Large intestine (tissue), 3 donors: ENCODE measurements around the gene TRAPPC2L. TPM values are rescaled to one million over a fixed set of nuclear protein-coding genes. Genes with fewer than 3 reads are reported as not detected.

Experiments used
- DNase-seq, 2 donors: peaks; one replicate each; pipeline versions ENCODE4 v3.0.0 to v3.0.0-alpha.2; 2013
- H3K27ac ChIP-seq: one replicate; pipeline ENCODE4 v1.5.1; 2013; ENCODE audit warnings: low read length
- H3K27me3 ChIP-seq: 2 replicates; pipeline ENCODE4 v1.6.1; 2013; ENCODE audit warnings: low read length; ENCODE audit not compliant: control insufficient read depth, insufficient read depth
- H3K36me3 ChIP-seq: 2 replicates; pipeline ENCODE4 v1.6.1; 2013; ENCODE audit warnings: low read length; ENCODE audit not compliant: control insufficient read depth, insufficient read depth
- H3K4me1 ChIP-seq: one replicate; pipeline ENCODE4 v1.6.1; 2013; ENCODE audit warnings: low read length; ENCODE audit not compliant: control insufficient read depth, insufficient read depth
- H3K4me3 ChIP-seq: one replicate; pipeline ENCODE4 v1.5.1; 2013; ENCODE audit warnings: low read length
- H3K9me3 ChIP-seq: one replicate; pipeline ENCODE4 v1.6.1; 2013; ENCODE audit warnings: mild to moderate bottlenecking, low read depth, low read length, moderate library complexity; ENCODE audit not compliant: control insufficient read depth
- WGBS: methylation state at CpG from one replicate; pipeline ENCODE4 v1.1.5; 2013; ENCODE audit warnings: low lambda C conversion rate; ENCODE audit not compliant: insufficient coverage; 5-methylcytosine and 5-hydroxymethylcytosine counted together
- polyA plus RNA-seq: library from polyadenylated mRNA; unstranded; fragments of 120-200 nt; gene quantifications from one replicate; pipeline ENCODE4 v1.2.1, GENCODE V29; 2013

Gene TRAPPC2L
- polyA plus RNA-seq, 1 donor = 96.0 TPM

- no peak for DNase-seq
- WGBS = 90% methylated on average over 2 of the region's 20 CpGs
- Histone ChIP-seq H3K4me1 (peaks cover 17% of the 10 kb centered on the region), H3K4me3 (no peak overlapping the region), H3K27me3 (no peaks in the 10 kb centered on the region), H3K36me3 (peaks cover 43% of the 10 kb centered on the region), H3K9me3 (peaks cover 3% of the 10 kb centered on the region), H3K27ac (no peak overlapping the region)
Measured at GRCh38 chr16:88859381-88860091, 2.6 kb downstream of the TRAPPC2L start.

- Histone ChIP-seq H3K9me3 (peaks cover 3% of the 10 kb centered on the region), H3K4me1 (peaks cover 8% of the 10 kb centered on the region), H3K27me3 (no peaks in the 10 kb centered on the region), H3K27ac (no peak overlapping the region), H3K4me3 (no peak overlapping the region), H3K36me3 (peaks cover 41% of the 10 kb centered on the region)
- no peak for DNase-seq
- WGBS = no CpG with 5 or more reads among the region's 19 CpGs
Measured at GRCh38 chr16:88861359-88861758, 4.4 kb downstream of the TRAPPC2L start.

GRCh38 chr16:88862968-88863367 lies 6.0 kb downstream of the TRAPPC2L start:
- DNase-seq = no peak
- H3K27me3 ChIP-seq = no peaks in the 10 kb centered on the region
- H3K27ac ChIP-seq = no peak overlapping the region
- H3K9me3 ChIP-seq = peaks cover 3% of the 10 kb centered on the region
- H3K36me3 ChIP-seq = peaks cover 41% of the 10 kb centered on the region
- H3K4me1 ChIP-seq = peaks cover 6% of the 10 kb centered on the region
- H3K4me3 ChIP-seq = no peak overlapping the region
- no CpG with 5 or more reads among the region's 25 CpGs for WGBS

GRCh38 chr16:88863426-88863825 lies 6.5 kb downstream of the TRAPPC2L start:
- H3K27me3 ChIP-seq = no peaks in the 10 kb centered on the region
- H3K27ac ChIP-seq = no peak overlapping the region
- WGBS = no CpG with 5 or more reads among the region's 13 CpGs
- DNase-seq = no peak
- H3K9me3 ChIP-seq = peaks cover 3% of the 10 kb centered on the region
- no peak overlapping the region for H3K4me3 ChIP-seq
- peaks cover 41% of the 10 kb centered on the region for H3K36me3 ChIP-seq
- H3K4me1 ChIP-seq = peaks cover 1% of the 10 kb centered on the region

DNA sequence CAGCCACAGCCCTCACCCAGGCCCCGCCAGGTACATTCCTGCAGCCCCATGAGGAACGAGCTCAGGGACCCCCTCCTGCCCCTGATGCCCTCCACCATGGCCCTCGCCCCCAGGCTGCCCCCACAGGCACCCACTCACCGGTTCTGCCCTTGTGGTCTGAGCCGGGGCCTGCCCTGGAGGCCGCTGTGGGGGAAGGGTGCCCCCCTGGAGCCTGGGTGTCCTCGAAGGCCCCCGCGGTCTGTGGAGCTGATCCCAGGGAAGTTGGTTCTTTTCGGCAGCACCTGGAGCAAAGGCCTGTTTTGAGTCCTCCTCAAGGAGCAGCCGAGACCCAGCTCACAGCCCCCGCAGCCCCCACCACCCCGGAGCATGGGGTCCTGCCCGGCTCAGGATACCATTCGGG lies 7.2 kb downstream of the TRAPPC2L start:
- H3K4me3 ChIP-seq = no peak overlapping the region
- no CpG with 5 or more reads among the region's 15 CpGs for WGBS
- H3K27me3 ChIP-seq = peaks cover 4% of the 10 kb centered on the region

GRCh38 chr16:88864521-88864920 lies 7.6 kb downstream of the TRAPPC2L start:
- H3K4me1 ChIP-seq = no peaks in the 10 kb centered on the region
- no peak overlapping the region for H3K4me3 ChIP-seq
- DNase-seq = no peak
- H3K27ac ChIP-seq = no peak overlapping the region
- H3K36me3 ChIP-seq = peaks cover 32% of the 10 kb centered on the region
- peaks cover 3% of the 10 kb centered on the region for H3K9me3 ChIP-seq
- no CpG with 5 or more reads among the region's 18 CpGs for WGBS
- H3K27me3 ChIP-seq = peaks cover 5% of the 10 kb centered on the region

More for the DNA sequence above, 7.2 kb downstream of the TRAPPC2L start:
- no peaks in the 10 kb centered on the region for H3K4me1 ChIP-seq
- H3K27ac ChIP-seq = no peak overlapping the region
- peaks cover 34% of the 10 kb centered on the region for H3K36me3 ChIP-seq
- peaks cover 3% of the 10 kb centered on the region for H3K9me3 ChIP-seq
- no peak for DNase-seq

DNA sequence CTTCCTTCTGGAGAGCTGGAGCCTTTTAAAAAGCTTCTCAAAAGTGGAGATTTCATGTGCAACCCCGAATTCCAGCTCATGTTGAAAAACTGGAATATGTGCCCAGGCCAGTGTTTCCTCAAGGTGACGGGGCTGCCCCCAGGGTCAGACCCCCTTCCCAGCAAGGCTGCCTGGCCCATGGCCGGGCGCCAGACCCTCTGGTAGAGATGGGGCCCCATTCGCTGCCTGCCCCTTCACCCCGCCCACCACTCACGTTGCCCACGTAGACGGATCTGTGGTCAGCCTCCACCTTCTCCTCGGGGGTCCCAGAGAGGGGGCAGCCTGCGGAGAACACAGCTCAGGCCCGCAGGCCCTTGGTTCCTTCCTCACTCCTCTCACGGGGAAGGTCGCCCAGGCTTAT lies 8.4 kb downstream of the TRAPPC2L start:
- Histone ChIP-seq H3K4me1 (no peaks in the 10 kb centered on the region), H3K27me3 (peaks cover 5% of the 10 kb centered on the region), H3K27ac (no peak overlapping the region), H3K36me3 (peaks cover 24% of the 10 kb centered on the region), H3K4me3 (no peak overlapping the region), H3K9me3 (peaks cover 3% of the 10 kb centered on the region)
- no CpG with 5 or more reads among the region's 14 CpGs for WGBS
- no peak for DNase-seq

DNA sequence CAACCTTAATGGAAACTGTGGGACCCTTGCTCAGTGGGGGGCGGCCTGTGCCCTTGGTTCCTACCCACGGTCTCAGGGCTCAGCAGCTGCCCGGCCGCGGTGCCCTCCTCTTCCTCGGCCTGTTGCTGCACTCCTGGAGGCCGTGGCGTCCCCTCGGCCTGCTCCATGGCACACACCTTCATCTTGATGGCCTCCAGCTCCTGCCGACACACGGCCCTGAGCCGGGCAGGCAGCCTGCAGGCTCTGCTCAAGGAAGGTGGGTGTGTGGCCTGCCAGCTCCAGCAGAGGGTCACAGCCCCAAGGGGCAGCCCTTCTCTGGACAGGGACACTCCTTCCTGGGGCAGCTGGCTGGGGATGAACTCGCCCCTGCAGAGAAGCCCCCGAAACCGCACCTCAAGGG lies 8.8 kb downstream of the TRAPPC2L start:
- no peak overlapping the region for H3K4me3 ChIP-seq
- peaks cover 10% of the 10 kb centered on the region for H3K27me3 ChIP-seq
- peaks cover 20% of the 10 kb centered on the region for H3K36me3 ChIP-seq
- H3K9me3 ChIP-seq = peaks cover 3% of the 10 kb centered on the region
- H3K4me1 ChIP-seq = no peaks in the 10 kb centered on the region
- DNase-seq = no peak
- no peak overlapping the region for H3K27ac ChIP-seq
- no CpG with 5 or more reads among the region's 15 CpGs for WGBS

GRCh38 chr16:88866151-88866920 lies 9.4 kb downstream of the TRAPPC2L start, which contains the start of gene PABPN1L:
Gene PABPN1L (minus strand): TSS chr16:88866660. CDS start chr16:88866606, 54 bp downstream.
- Histone ChIP-seq H3K36me3 (peaks cover 14% of the 10 kb centered on the region), H3K4me1 (no peaks in the 10 kb centered on the region), H3K27me3 (peaks cover 13% of the 10 kb centered on the region), H3K9me3 (peaks cover 3% of the 10 kb centered on the region), H3K4me3 (no peak within 1 kb of the TSS), H3K27ac (no peak within 1 kb of the TSS)
- no peak for DNase-seq
- WGBS = no CpG with 5 or more reads among the region's 20 CpGs

- Histone ChIP-seq H3K9me3 (no peaks in the 10 kb centered on the region), H3K27ac (no peak overlapping the region), H3K4me1 (no peaks in the 10 kb centered on the region), H3K4me3 (no peak overlapping the region), H3K27me3 (peaks cover 13% of the 10 kb centered on the region), H3K36me3 (peaks cover 1% of the 10 kb centered on the region)
- no peak for DNase-seq
- no CpG with 5 or more reads among the region's 24 CpGs for WGBS
Measured at GRCh38 chr16:88867581-88868246, 10.8 kb downstream of the TRAPPC2L start.
